ENCODE results near the gene BPIFA1.
A peak's percentile ranks its signal among the peaks of the same experiment; 100 is the strongest.

Gene BPIFA1

DNA sequence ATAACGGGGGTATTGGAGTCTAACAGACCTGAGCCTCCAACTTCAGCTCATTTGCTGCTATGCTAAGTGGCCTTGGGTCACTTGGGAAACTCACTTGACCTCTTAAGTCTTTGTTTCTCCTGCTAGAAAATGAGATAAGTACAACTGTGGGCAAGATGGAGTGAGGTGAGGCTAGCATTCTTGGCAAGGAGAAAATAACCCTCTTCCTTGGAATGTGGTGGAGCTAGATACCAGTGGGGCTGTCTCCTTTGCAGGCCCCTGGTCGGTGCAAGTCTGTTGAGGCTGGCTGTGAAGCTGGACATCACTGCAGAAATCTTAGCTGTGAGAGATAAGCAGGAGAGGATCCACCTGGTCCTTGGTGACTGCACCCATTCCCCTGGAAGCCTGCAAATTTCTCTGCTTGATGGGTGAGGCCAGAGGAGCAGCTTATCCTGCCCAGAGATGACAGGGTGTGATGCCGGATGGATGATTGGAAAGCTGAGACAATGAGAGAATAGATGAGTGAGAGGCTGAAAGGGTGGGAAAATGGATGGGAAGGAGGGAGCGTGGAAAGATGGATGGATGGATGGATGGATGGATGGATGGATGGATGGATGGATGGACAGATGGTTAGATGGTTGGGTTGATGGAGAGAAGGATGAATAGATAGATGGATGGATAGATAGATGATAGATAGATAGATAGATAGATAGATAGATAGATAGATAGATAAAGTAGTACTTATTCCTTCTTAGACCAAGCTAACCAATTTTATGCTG is 4.4 kb downstream of the BPIFA1 start:
- DNase-seq (ENCODE audit: low read depth): no peak

DNA sequence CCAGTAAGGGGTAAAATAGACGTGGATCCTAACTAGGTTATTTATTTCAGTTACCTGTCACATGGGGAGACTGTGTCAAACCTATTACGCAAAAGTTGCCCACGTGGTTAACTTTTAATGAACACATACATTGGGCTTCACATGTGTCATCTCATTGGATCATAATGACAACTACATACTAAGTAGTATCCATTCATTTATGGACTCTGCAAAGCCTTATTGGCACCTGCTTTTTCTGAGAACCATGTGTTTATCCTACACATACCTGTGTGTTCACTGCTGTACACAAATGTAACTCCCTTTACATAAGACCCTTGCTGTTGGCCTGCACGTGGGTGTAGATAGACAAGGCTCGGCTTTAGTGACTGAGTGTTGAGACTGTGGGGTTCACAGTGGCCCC is 5.1 kb downstream of the BPIFA1 start:
- no peak for DNase-seq (ENCODE audit: low read depth)

DNA sequence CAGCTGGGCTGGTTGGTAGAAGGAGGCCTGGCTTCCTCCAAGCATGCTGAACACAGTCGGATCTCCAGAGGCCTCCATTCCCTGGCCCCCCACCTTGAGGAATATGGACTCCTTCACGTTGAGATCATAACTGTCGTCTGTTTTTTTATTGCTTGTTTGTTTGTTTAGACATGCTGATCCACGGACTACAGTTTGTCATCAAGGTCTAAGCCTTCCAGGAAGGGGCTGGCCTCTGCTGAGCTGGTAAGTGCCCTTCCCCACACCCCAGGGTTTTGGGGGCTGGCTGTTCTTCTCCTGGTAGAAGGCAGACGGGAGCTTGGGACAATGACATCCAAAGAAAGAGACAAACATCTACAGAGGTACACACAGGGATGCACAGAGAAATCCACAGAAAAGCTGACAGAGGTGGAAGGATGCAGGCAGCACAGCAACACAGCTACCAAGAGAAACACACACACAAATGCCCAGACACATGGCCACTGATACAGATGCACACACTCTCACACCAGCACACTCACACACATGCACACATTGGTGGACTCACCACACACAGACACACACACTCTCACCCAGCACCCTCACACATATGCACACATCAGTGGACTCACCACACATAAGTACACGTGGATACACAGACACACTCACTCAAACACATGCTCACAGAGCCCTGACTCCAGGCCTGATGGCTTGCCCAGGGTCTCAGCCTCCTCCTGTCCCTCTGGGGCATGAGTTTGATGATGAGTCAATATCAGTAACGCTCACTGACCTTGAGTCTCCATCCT is 6.7 kb downstream of the BPIFA1 start:
- no peak for DNase-seq (ENCODE audit: low read depth)

DNA sequence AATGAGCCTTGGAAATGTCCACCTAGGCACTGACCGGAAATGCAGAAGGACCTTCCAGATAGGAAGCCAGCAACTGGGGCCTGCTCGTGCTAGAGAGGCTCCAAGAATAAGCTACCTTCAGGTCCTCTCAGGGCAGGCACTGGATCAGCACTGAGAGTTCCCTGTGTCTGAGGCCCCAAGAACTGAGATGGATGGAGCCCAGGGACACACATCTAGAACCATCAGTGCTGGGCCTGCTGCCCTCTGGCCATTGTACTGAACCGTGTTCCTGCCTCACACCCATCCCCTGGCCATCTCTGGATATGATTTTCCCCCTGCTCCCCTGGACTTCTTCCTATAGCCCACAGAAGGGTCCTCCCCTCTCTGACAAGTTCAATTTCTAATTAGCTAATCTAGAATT is 10.3 kb downstream of the BPIFA1 start:
- no peak for DNase-seq (ENCODE audit: low read depth)

DNA sequence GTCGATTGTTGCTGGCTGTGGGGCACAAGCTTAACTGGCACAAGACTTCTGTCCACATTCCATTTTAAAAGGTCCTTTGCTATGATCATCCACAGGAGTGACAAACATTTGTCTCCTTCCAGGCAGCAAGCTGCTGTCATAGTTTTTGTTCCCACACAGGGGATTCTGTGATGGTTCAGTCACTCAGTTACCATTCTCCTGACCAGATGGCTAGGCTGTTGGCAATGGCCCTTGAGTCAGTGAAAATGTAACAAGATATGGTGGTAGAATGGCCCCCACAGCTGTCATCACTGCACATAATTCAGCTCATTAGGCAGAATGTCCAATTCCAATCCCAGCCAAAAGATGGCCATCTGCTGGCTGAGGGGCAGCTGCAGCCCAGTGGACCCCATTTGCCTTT is 13.7 kb downstream of the BPIFA1 start:
- no peak for DNase-seq (ENCODE audit: low read depth)

DNA sequence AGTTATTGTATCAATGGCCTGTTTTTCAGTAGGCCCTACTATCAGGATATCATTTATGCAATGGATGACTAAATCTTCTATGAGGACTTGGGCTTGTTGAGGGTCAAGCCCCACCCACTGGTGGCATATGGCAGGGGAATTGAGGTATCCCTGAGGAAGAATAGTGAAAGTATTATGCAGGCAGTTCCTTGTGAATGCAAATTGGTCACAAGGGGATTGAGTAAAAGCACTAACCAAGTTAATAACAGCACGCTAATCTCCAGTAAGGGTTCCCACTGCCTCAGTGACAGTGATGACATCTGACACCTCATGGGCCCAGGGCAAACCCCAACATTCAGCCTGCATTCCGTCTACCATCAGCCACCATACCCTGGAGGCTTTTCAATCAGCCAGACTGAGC is 14.9 kb downstream of the BPIFA1 start:
- no peak for DNase-seq (ENCODE audit: low read depth)

DNA sequence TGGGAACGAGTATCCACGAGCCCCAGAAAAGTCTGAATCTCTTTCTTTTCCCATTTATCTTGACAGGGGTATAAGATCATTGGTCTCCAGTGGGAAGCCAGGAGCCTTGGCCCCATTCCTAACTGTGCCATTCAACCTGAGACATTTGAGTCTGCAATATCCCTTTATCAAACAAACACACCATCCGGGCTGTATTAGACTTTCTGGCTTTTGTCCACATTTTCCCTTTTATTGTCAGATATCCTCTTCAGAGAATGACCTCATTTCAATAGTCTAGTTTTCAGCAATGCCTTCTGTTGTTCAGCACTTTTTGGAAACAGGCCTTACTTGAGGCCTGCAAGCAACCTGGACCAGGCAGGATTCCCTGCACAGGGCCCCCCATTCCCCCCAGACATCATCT is 15.7 kb downstream of the BPIFA1 start:
- DNase-seq (ENCODE audit: low read depth): no peak

DNA sequence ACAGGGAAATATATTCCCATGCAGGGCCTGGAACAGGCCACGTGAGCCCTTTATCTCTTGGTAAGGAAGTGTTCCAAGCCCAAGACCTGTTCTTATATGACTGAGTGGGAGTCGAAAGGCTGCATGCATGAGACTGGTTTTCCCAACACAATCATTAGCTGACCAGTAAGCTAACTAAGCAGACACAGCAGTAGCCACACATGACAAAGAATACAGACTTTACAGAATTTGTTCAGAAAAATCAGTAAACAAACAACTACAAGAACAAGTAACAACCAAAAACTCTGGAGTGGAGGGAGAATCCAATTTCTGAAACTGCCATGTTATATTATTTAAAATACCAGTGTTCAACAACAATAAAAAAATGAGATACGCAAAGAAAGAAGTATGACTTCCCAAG is 16.7 kb downstream of the BPIFA1 start:
- DNase-seq (ENCODE audit: low read depth): no peak

DNA sequence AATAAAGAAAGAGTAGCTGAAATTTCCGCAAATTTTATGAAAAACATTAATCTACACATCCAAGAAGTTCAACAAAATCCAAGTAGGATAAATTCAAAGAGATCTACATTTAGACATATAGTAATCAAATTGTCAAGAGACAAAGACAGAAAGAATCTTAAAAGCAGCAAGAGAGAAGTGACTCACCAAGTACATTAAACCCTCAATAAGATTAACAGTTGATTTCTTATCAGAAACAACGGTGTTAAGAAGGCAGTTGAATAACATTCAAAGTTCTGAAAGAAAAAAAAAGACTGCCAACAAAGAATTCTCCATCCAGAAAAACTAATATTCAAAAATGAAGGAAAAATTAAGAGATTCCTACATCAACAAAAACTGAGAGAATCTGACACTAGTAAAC is 19.2 kb downstream of the BPIFA1 start:
- no peak for DNase-seq (ENCODE audit: low read depth)

DNA sequence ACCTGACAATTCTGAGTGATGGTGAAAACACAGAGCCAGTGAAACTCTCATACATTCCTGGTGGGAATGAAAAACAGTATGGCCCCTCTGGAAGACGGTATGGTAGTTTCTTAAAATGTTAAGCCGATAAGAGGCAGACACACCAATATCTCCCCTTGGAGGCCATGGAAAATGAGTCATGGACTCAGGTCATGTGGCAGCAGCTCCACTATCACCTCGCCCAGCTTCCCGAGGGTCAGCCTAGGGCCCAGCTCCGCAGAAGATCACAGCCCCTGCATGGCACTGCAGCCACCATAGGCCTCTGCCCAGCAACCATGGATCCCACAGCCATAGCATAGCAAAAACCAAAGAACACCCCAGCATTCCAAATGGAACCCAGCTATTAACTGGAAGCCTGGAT is 21.4 kb downstream of the BPIFA1 start:
- no peak for DNase-seq (ENCODE audit: low read depth)

DNA sequence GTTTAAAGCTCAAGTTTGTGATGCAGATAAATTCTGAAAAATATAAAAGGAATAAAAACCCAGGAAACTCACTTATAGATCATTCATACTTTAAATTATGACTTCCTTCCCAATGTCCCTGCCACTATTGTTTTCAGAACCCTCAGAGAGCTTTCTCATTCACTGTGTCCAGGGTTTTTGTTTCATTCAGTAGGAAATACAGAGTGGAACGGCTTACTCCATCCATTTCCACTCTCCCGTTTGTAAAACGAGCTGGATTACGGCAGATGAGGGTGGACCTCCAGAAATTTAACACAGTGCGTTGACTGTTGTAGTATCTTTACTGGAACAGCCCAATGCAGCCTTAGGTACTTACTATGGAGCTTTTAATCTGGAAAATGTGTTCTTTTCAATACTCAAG is 23.6 kb downstream of the BPIFA1 start:
- no peak for DNase-seq (ENCODE audit: low read depth)

DNA sequence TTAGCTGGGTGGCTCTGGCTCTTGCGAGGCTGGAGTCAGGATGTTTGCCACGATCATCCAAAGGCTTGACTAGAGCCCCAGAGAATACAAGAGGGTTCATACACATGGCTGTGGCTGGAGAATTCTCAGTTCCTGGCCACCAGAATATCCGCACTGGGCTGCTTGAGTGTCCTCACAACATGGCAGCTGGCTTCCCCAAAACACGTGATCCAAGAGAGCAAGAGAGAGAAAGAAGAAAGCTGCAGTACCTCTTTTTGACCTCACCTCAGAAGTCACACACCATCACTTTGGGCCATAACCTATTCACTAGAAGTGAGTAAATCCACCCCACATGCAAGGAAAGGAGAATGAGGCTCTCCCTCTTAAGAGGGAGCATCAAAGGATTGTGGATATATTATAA is 25.7 kb downstream of the BPIFA1 start:
- no peak for DNase-seq (ENCODE audit: low read depth)

DNA sequence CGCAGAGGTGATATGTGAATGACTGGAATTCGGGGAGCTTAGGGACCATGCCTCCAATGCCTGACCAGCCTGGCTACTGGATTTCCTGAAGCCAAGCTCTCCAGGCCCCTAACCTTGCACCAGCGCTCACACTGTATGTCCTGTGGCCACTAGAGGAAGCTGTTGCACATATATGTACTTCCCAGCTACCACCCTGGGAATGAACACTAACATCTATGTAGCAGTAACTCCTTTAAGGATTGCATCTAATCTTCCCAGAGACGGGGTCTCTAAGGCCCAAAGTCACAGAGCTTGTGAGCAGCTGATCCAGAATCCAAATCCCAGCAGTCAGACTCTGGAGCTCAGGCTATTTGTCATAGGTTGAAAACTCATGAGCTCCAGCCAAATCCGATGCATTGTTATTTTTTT is 26.9 kb downstream of the BPIFA1 start:
- peak; percentile 18 for DNase-seq (ENCODE audit: low read depth)

DNA sequence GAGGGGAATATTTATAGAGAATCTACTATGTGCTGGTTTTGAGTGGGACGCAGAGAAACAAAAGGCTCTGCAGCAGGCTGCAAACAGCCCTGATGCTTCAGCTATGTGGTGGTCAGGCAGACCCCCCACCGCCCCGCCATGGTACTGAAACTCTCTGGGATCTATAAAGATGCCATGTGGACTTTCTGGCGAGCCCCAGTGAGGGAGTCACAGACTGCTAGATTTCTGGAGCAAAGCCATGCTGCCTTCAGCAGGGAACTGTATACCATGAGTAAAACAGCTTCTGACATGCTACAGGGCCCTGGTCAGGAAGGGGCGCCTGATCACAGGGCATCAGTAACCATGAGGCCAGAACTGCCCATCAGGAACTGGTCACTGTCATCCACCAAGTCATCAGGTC is 28.0 kb downstream of the BPIFA1 start:
- DNase-seq (ENCODE audit: low read depth): no peak

DNA sequence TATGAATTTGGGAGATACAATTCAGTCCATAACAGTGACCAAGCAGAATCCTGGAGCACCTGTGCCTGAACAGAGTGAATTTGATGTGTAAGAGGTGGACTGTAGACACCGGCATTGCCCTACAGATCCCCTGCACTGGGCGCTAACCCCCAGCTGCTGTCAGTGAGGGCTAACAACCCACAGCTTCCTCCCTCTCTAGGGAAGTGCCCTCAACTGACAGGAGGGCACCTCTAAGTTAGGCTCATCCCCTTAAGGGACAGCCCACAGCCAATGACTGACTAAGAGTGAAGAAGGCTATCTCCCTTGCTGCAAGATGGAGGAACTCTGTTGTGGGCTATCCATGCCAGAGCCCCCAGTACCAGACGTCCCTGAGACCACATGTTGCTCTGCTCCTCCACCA is 31.9 kb downstream of the BPIFA1 start:
- no peak for DNase-seq (ENCODE audit: low read depth)

DNA sequence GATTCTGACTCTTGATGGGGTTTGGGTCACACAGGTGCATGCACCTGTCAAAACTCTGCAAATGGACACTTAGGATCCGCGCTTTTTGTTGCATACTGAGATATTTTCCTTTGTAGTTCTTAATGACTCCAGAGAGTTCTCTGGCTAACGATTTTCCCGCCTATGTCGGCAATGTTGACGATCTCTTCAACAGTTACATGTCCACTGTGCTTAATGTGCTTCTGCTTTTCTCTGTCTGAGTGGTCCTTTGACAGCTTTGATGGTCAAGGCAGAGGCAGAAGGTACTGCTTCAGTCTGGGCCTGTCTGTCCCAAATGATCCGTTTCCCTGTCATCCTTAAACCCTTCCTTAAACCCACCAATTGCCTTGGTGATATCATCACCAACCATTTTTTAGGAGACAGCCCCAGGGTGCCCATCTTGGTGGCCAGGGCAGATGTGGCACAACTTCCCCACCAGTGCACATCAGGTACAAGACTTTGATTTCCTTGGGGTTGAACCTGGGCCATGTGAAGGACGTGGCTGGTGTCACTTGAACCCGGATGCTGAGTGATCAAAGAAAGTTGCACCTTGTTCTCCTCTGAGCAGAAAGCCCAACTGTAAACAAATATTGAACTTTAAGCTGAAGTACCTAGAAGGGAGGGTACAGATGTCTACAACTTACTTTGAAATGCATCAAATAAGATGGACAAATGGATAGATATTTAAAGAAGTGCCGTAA is 36.5 kb downstream of the BPIFA1 start:
- DNase-seq (ENCODE audit: low read depth): no peak

DNA sequence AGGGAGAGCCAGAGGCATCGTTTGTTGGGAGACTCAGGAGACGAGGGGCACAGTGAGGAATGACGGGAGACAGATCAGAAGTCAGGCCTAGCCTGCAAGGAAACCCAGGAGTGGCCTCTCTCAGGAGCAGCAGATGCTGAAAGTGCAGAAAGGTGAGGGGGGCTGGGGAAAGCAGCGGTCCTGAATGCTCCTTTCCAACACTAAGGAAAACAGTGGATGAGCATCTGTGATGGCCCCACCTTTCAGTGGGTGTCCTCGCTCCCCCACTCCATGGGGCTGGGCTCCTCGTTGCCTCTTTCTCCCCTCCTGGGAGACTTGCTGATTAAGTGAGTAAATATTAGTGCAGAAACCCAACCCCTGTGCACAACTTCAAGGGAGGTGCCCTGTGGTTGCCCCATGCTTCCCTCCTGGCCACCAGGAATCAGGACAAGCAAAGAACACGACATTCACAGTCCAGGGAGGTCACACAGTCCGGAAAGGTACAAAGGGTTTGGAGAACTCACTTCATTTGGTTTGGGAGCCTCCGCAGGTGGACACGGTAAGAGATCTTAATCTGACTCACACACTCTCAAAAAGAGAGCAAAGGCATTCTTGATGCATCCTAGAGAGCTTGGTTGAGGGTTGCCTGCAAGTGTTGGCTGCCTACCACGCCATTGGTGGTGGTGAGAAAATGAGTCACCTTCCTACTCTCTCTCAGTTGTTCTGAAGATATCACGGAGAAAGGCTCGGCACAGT is 37.5 kb downstream of the BPIFA1 start:
- no peak for DNase-seq (ENCODE audit: low read depth)

DNA sequence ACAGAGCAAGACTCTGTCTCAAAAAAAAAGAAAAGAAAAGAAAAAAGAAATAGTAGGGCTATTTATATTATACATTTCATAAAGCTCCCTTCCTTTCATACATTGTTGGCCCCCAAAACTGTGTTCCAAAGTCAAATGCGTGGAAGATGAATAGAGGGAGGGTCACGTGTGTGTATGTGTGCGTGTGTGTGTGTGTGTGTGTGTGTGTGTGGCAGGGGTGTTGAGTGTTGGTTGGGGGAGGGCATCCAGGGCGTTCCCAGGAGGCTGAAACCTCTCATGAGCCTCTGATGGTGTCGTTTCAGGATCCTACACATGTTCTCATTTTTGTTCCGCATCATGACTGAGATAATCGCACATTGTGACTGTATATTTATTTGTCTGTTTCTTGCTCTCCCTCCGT is 39.4 kb downstream of the BPIFA1 start:
- DNase-seq (ENCODE audit: low read depth): no peak

DNA sequence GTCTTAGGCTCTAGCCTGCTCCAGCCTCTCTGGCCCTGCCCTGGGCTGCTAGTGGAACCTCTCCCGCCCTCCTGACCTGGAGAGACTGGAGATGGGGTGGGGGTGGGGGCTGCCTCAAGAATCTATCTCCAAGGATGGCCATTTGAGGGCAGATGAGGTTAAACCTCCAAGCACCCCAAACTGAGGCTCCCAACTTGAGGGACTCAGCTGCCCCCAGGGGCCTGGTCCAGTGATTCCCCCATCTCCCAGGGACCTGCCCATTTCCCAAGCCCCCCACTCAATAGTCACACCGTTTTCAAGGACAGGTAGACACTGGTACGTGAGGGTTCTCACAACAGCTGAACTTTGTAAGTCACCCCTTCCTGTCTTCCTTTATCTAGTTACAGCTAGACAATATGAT is 40.1 kb downstream of the BPIFA1 start:
- DNase-seq (ENCODE audit: low read depth): no peak

DNA sequence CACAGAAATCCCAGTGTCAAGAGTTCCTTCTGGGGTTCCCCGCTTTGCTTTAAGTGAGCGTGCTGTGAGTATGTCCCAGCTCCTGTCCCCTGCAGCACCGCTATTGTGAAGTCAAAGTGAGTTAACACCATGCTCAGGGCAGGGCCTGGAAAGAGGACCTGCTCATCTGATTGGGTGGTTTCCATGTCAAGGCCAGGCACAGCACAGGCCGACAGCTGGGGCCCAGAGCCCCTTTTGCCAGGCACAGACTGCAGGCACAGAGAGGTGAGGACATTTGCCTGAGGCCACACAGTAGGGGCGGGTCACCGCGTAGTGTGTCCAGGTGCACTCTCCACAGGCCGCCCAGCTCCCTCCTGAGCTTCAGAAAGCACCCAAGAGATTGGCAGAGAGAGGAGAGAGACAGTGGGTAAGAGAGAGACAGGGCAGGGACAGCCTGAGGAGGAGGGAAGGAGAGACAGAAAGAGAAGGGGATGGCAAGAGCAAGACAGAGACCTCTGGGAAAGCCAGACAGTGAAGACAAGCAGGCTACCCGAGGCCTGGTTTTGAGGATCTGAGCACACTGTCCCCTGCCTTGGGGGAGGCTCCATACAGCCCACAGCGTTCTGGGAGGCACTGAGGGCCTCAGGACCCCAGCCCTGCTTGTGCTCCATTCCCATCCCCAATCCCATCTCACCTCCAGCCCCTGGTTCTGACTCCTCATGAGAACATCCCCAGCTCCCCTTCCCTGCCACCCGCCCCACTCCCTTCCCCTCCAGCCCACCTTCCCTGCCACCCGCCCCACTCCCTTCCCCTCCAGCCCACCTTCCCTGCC is 40.7 kb downstream of the BPIFA1 start:
- no peak for DNase-seq (ENCODE audit: low read depth)

All from non-pigmented ciliary epithelial cell (primary cell).